D721Med (cell line): Measurements from ENCODE around the gene HS1BP3.

Experiments
- DNase-seq: peaks from one replicate; pipeline ENCODE4 v3.0.0; 2011; ENCODE audit warnings: low spot score; ENCODE audit not compliant: insufficient read length
- FAIRE-seq: peaks from 2 replicates; lab custom pipeline; 2011; peaks lifted over from hg19 to GRCh38; lab: Jason Lieb, UNC
- CTCF ChIP-seq: IDR thresholded peaks from 2 replicates; pipeline ENCODE4 v1.5.1; 2012; ENCODE audit warnings: mild to moderate bottlenecking, control low read depth; ENCODE audit not compliant: insufficient read depth; ENCODE audit errors: missing control alignments

HS1BP3 gene

GRCh38 chr2:20632446-20632990, 18.4 kb downstream of the HS1BP3 start:
- TF ChIP-seq CTCF: no peak

GRCh38 chr2:20631617-20632307, 19.1 kb downstream of the HS1BP3 start:
- DNase-seq (no peak), FAIRE-seq (no peak)
- TF ChIP-seq CTCF: no peak

More at GRCh38 chr2:20632446-20632990, 18.4 kb downstream of the HS1BP3 start:
- no peak for DNase-seq
- no peak for FAIRE-seq

- FAIRE-seq (no peak), DNase-seq (no peak)
- no peak for TF ChIP-seq CTCF
Observed at GRCh38 chr2:20630967-20631366, 19.9 kb downstream of the HS1BP3 start.

GRCh38 chr2:20629581-20630171, 21.2 kb downstream of the HS1BP3 start:
- DNase-seq: no peak
- no peak for TF ChIP-seq CTCF
- no peak for FAIRE-seq

GRCh38 chr2:20629181-20629580, 21.7 kb downstream of the HS1BP3 start:
- DNase-seq: no peak
- no peak for FAIRE-seq
- no peak for TF ChIP-seq CTCF

- TF ChIP-seq CTCF: no peak
- FAIRE-seq (no peak), DNase-seq (no peak)
Observed at GRCh38 chr2:20627712-20628380, 23.1 kb downstream of the HS1BP3 start.
